HFF-Myc (cell line): Measurements from ENCODE around the gene CEACAM1.

Experiments
- DNase-seq: peaks from one replicate; pipeline ENCODE4 v3.0.0-alpha.2; 2011; ENCODE audit warnings: low read depth; ENCODE audit errors: extremely low read depth
- H3K4me3 ChIP-seq: replicated peaks from 2 replicates; pipeline ENCODE4 v1.5.1; 2011; ENCODE audit warnings: low read depth, mild to moderate bottlenecking, control low read depth, low read length
- TF ChIP-seq, protein P1 (sequence below): IDR thresholded peaks from 2 replicates; pipeline ENCODE4 v1.5.1; 2012; ENCODE audit warnings: mild to moderate bottlenecking, low read depth, low read length, control low read depth; ENCODE audit errors: missing control alignments

The CEACAM1 gene

DNA sequence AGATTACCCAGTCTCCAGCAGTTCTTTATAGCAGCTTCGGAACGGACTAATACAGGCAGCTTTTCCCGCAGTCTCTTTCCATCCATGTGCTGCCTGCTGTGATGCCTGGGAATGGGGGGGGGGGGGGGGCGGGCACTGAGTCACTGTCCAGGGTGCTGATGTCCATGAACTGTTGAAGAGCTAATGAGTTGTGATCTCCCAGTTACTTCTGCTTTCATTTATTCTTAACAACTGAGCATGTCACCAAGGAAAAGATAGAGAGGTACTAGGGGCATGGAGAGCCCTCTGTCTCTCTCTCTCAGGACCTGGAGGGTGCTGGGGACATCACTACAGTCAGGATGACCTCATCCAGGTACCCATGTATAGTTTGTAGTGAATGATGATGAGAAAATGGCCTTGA is 20.3 kb upstream of the CEACAM1 start:
- TF ChIP-seq, protein P1, sequence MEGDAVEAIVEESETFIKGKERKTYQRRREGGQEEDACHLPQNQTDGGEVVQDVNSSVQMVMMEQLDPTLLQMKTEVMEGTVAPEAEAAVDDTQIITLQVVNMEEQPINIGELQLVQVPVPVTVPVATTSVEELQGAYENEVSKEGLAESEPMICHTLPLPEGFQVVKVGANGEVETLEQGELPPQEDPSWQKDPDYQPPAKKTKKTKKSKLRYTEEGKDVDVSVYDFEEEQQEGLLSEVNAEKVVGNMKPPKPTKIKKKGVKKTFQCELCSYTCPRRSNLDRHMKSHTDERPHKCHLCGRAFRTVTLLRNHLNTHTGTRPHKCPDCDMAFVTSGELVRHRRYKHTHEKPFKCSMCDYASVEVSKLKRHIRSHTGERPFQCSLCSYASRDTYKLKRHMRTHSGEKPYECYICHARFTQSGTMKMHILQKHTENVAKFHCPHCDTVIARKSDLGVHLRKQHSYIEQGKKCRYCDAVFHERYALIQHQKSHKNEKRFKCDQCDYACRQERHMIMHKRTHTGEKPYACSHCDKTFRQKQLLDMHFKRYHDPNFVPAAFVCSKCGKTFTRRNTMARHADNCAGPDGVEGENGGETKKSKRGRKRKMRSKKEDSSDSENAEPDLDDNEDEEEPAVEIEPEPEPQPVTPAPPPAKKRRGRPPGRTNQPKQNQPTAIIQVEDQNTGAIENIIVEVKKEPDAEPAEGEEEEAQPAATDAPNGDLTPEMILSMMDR, result no peak
- no peak for DNase-seq
- no peak overlapping the region for H3K4me3 ChIP-seq

DNA sequence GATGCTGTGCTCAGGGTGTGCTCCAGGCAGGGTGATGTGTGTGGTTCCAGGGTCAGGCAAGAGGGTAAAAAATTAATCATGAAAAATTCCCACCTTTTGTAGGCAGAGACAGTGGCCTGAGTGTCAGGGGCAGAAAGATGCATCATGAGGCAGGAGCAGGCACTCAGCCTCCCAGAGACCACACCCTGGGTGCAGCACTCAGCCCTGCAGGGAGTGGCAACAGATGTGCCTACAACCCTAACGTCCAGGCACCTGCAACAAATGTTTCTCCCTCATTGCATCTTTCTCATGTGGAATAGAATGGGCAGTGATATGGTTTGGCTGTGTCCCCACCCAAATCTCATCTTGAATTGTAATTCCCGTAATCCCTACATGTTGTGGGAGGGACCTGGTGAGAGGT is 19.6 kb upstream of the CEACAM1 start:
- no peak overlapping the region for H3K4me3 ChIP-seq
- TF ChIP-seq, protein P1, result no peak
- no peak for DNase-seq

GRCh38 chr19:42546831-42547500 is 18.7 kb upstream of the CEACAM1 start:
- H3K4me3 ChIP-seq, result no peak overlapping the region
- TF ChIP-seq, protein P1, result no peak
- DNase-seq, result no peak

DNA sequence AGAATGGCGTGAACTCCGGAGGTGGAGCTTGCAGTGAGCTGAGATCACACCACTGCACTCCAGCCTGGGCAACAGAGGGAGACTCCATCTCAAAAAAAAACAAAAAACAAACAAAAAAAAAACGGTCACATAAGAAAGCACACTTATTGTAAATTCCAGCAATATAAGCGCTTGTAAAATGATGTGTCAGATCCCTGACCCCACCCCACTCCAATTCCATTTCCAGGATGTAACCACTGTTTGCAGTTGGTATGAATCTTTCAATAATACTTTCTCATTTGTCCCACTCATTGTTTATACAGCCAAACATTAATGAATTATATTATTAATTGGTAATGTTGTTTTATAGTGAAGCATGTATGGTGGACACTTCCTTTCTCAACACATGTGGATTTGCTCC is 15.9 kb upstream of the CEACAM1 start:
- TF ChIP-seq, protein P1, result no peak
- no peak for DNase-seq
- no peak overlapping the region for H3K4me3 ChIP-seq

DNA sequence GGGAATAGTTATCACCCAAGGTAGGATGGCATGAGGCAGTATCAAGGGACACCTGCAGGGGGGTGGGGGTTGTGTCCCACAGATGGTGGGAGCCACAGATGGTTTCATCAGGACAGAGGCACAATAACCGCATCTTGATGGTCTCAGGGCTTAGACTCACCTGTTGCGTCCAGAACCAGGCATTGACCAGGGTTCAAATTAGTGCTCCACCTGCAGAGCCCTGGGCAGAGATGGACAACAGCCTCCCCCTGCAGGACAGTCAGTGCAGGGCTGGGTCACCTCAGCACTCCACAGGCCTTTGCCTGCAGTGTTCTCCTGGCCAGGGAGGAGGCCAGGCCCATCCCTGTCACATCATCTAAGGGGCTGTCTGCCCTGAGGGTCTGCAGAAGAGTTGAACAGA is 14.5 kb upstream of the CEACAM1 start:
- TF ChIP-seq, protein P1, result no peak
- no peak overlapping the region for H3K4me3 ChIP-seq
- DNase-seq, result no peak

- TF ChIP-seq, protein P1, result no peak
- no peak overlapping the region for H3K4me3 ChIP-seq
- no peak for DNase-seq
These were observed 11.8 kb upstream of the CEACAM1 start for GRCh38 chr19:42540071-42540553.
